Stimulated activated CD4-positive, alpha-beta T cell treated with anti-CD3 and anti-CD28 coated beads, Interleukin-4, amount 100 ng/mL, for 48 hours (primary cell): ENCODE data around the gene SPACA6.
"Not testable (repeated sequence)": the region's sequence is repeated elsewhere in the genome, so short reads cannot be mapped to it uniquely, and the experiment has no call there.

Source experiments
- DNase-seq, 2 donors: peaks; one replicate each; pipeline ENCODE4 v3.0.0-alpha.2; 2020; ENCODE audit warnings: low read depth in 2 of 2

Gene SPACA6

GRCh38 chr19:51733742-51734522, 40.8 kb downstream of the SPACA6 start:
- DNase-seq, result no peak

- no peak for DNase-seq
Observed at GRCh38 chr19:51735759-51736449, 42.8 kb downstream of the SPACA6 start.

GRCh38 chr19:51737389-51737788, 44.3 kb downstream of the SPACA6 start:
- DNase-seq, result no peak

- DNase-seq, result no peak
Observed at GRCh38 chr19:51737924-51738323, 44.8 kb downstream of the SPACA6 start.

GRCh38 chr19:51738523-51738922, 45.4 kb downstream of the SPACA6 start:
- DNase-seq, result not testable (repeated sequence)

GRCh38 chr19:51739466-51740213, 46.5 kb downstream of the SPACA6 start:
- DNase-seq, result no peak

GRCh38 chr19:51740356-51740755, 47.2 kb downstream of the SPACA6 start:
- no peak for DNase-seq

- DNase-seq, result no peak
Observed at GRCh38 chr19:51742789-51743188, 49.7 kb downstream of the SPACA6 start.

- no peak for DNase-seq
Observed at GRCh38 chr19:51743405-51743804, 50.3 kb downstream of the SPACA6 start.

- no peak for DNase-seq
Observed at GRCh38 chr19:51746731-51747130, 53.6 kb downstream of the SPACA6 start.

- DNase-seq, result no peak
Observed at GRCh38 chr19:51749979-51750378, 56.8 kb downstream of the SPACA6 start.

GRCh38 chr19:51750400-51751094, 57.4 kb downstream of the SPACA6 start:
- DNase-seq, result no peak

GRCh38 chr19:51751655-51752054, 58.5 kb downstream of the SPACA6 start, which contains the start of gene FPR1:
Gene FPR1, minus strand, starts transcription at chr19:51751878. Its CDS starts 4,884 bp downstream, at chr19:51746994.
- no peak for DNase-seq

- no peak for DNase-seq
Observed at GRCh38 chr19:51754109-51754508, 61.0 kb downstream of the SPACA6 start.

- no peak for DNase-seq
Observed at GRCh38 chr19:51754770-51755169, 61.6 kb downstream of the SPACA6 start.
